T47D (cell line): ENCODE results near the gene TUBA1C.
A peak's percentile ranks its signal among the peaks of the same experiment; 100 is the strongest.

Experiments
- DNase-seq, 2 experiments: peaks; one replicate each; pipeline versions ENCODE4 v3.0.0 to v3.0.0-alpha.2; 2011 to 2012; ENCODE audit warnings: low read depth in 1 of 2, low spot score in 1 of 2
- JUND ChIP-seq: IDR thresholded peaks from 2 replicates; pipeline ENCODE4 v1.6.1; 2012; ENCODE audit warnings: low read depth
- in situ Hi-C: cut with HindIII; loops from 2 replicates; pipeline ENCODE4 v1.10.0; 2016; ENCODE audit warnings: low sequenced_read_pairs, low pct_unique_long_range_greater_than_20kb

The TUBA1C gene

GRCh38 chr12:49322367-49322707 is 57.5 kb downstream of the TUBA1C start:
- TF ChIP-seq JUND: no peak
- no peak for DNase-seq
- in situ Hi-C loops: no loop called here

GRCh38 chr12:49322708-49323523 is 58.0 kb downstream of the TUBA1C start, which contains the start of gene TROAP:
TROAP (plus strand) TSS chr12:49323255; CDS start chr12:49323609, 354 bp downstream.
- in situ Hi-C loops: no loop called here
- TF ChIP-seq JUND: no peak
- DNase-seq: peak; percentile 100

- in situ Hi-C loops: no loop called here
- TF ChIP-seq JUND: no peak
These were observed 58.7 kb downstream of the TUBA1C start for GRCh38 chr12:49323524-49324097.

More at GRCh38 chr12:49323524-49324097, 58.7 kb downstream of the TUBA1C start:
- no peak for DNase-seq
